ENCODE results near the gene MAP4K3.

DNA sequence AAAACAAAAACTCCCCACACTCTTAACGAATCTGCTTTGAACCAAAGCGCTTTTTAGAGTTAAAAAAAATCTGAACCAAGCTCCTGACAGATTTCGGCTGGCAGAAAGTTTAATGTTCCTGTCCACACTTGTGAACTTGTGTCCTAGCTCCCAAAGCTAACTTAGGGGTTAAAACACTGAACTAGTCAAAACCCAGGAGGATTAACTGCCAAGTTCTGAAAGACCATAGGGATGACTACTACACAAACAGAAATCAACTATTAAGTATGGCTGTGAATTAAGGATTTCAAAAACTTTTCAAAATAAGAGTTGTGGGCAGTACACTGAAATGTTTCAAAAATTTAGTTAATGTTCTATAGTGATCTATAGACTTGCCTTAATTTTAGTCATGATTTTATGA lies 167.1 kb downstream of the MAP4K3 start:
- TF ChIP-seq, protein P1, sequence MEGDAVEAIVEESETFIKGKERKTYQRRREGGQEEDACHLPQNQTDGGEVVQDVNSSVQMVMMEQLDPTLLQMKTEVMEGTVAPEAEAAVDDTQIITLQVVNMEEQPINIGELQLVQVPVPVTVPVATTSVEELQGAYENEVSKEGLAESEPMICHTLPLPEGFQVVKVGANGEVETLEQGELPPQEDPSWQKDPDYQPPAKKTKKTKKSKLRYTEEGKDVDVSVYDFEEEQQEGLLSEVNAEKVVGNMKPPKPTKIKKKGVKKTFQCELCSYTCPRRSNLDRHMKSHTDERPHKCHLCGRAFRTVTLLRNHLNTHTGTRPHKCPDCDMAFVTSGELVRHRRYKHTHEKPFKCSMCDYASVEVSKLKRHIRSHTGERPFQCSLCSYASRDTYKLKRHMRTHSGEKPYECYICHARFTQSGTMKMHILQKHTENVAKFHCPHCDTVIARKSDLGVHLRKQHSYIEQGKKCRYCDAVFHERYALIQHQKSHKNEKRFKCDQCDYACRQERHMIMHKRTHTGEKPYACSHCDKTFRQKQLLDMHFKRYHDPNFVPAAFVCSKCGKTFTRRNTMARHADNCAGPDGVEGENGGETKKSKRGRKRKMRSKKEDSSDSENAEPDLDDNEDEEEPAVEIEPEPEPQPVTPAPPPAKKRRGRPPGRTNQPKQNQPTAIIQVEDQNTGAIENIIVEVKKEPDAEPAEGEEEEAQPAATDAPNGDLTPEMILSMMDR (IDR thresholded peaks at IDR 0.05; ENCODE audit: insufficient read depth, low read length) = no peak
- TF ChIP-seq, protein P2, sequence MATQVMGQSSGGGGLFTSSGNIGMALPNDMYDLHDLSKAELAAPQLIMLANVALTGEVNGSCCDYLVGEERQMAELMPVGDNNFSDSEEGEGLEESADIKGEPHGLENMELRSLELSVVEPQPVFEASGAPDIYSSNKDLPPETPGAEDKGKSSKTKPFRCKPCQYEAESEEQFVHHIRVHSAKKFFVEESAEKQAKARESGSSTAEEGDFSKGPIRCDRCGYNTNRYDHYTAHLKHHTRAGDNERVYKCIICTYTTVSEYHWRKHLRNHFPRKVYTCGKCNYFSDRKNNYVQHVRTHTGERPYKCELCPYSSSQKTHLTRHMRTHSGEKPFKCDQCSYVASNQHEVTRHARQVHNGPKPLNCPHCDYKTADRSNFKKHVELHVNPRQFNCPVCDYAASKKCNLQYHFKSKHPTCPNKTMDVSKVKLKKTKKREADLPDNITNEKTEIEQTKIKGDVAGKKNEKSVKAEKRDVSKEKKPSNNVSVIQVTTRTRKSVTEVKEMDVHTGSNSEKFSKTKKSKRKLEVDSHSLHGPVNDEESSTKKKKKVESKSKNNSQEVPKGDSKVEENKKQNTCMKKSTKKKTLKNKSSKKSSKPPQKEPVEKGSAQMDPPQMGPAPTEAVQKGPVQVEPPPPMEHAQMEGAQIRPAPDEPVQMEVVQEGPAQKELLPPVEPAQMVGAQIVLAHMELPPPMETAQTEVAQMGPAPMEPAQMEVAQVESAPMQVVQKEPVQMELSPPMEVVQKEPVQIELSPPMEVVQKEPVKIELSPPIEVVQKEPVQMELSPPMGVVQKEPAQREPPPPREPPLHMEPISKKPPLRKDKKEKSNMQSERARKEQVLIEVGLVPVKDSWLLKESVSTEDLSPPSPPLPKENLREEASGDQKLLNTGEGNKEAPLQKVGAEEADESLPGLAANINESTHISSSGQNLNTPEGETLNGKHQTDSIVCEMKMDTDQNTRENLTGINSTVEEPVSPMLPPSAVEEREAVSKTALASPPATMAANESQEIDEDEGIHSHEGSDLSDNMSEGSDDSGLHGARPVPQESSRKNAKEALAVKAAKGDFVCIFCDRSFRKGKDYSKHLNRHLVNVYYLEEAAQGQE (IDR thresholded peaks at IDR 0.05; ENCODE audit: insufficient replicate concordance, low read depth) = no peak

Measured in HL-60 (cell line).